Testis (tissue), 3 donors: Measurements from ENCODE around the gene OFD1. TPM values are rescaled to one million over a fixed set of nuclear protein-coding genes. Genes with fewer than 3 reads are reported as not detected.

Source experiments
- DNase-seq: peaks from one replicate; pipeline ENCODE4 v3.0.0-alpha.2; 2019
- H3K27ac ChIP-seq, 2 donors: fragments of 200-600 bp; sonication (generic); one replicate each; pipeline ENCODE4 v1.5.1; 2019
- H3K27me3 ChIP-seq: fragments of 200-600 bp; sonication (generic); one replicate; pipeline ENCODE4 v1.5.1; 2019
- H3K36me3 ChIP-seq: fragments of 200-600 bp; sonication (generic); one replicate; pipeline ENCODE4 v1.5.1; 2017; ENCODE audit warnings: low read depth; ENCODE audit errors: missing control alignments
- H3K4me1 ChIP-seq: fragments of 200-600 bp; sonication (generic); one replicate; pipeline ENCODE4 v1.5.1; 2019
- H3K4me3 ChIP-seq, 2 donors: fragments of 200-600 bp; sonication (generic); one replicate each; pipeline ENCODE4 v1.5.1; 2017 to 2019
- H3K9me3 ChIP-seq: fragments of 200-600 bp; sonication (generic); one replicate; pipeline ENCODE4 v1.5.1; 2017
- POLR2A ChIP-seq: fragments of 450-650 bp; IDR thresholded peaks from one replicate; pipeline ENCODE4 v1.6.1; 2017; ENCODE audit warnings: antibody characterized with exemption, mild to moderate bottlenecking, moderate library complexity
- WGBS, 2 donors: methylation state at CpG; one replicate each; pipeline ENCODE4 v1.1.5; 2018; 5-methylcytosine and 5-hydroxymethylcytosine counted together
- intact Hi-C: fragments of 100-400 bp; cut with DNase I; formaldehyde crosslinking; loops from one replicate; pipeline ENCODE4 v1.15.1; 2023; ENCODE audit warnings: low total_unique reads
- polyA plus RNA-seq: library from polyadenylated mRNA; stranded (reverse); fragments of 350-450 nt; fragmentation: Illumina TruSeq; extraction: RNeasy Lipid Tissue Mini Kit (QIAGEN cat#74804); gene quantifications from one replicate; pipeline ENCODE4 v1.2.3, GENCODE V29; 2014; ENCODE audit warnings: low read depth, low replicate concordance; ENCODE audit not compliant: insufficient read depth
- total RNA-seq, 2 donors: library from RNA; depleted of rRNA; stranded (reverse); fragments of >200 nt; gene quantifications; one replicate each; pipeline ENCODE4 v1.2.3, GENCODE V29; 2016
- TF ChIP-seq, protein P1 (sequence below), 3 experiments: fragments of 450-650 bp in 2 of 3; fragments of 200-600 bp in 1 of 3; sonication (generic) in 1 of 3; IDR thresholded peaks; one replicate each; pipeline ENCODE4 v1.5.1; 2016 to 2019; ENCODE audit warnings: antibody characterized with exemption in 3 of 3, mild to moderate bottlenecking in 2 of 3, moderate library complexity in 1 of 3

OFD1 gene
- total and polyA plus RNA-seq, 3 donors from 2014 or later = 11.5 to 39.7 (median 36.3) TPM

GRCh38 chrX:13791559-13791958, 57.0 kb downstream of the OFD1 start:
- DNase-seq = peak; percentile 19
- TF ChIP-seq, protein P1, sequence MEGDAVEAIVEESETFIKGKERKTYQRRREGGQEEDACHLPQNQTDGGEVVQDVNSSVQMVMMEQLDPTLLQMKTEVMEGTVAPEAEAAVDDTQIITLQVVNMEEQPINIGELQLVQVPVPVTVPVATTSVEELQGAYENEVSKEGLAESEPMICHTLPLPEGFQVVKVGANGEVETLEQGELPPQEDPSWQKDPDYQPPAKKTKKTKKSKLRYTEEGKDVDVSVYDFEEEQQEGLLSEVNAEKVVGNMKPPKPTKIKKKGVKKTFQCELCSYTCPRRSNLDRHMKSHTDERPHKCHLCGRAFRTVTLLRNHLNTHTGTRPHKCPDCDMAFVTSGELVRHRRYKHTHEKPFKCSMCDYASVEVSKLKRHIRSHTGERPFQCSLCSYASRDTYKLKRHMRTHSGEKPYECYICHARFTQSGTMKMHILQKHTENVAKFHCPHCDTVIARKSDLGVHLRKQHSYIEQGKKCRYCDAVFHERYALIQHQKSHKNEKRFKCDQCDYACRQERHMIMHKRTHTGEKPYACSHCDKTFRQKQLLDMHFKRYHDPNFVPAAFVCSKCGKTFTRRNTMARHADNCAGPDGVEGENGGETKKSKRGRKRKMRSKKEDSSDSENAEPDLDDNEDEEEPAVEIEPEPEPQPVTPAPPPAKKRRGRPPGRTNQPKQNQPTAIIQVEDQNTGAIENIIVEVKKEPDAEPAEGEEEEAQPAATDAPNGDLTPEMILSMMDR (IDR thresholded peaks at IDR 0.05) = no peak
- no peak for TF ChIP-seq POLR2A
- Histone ChIP-seq H3K4me3 (no peak overlapping the region), H3K27ac (no peak overlapping the region), H3K36me3 (no peaks in the 10 kb centered on the region), H3K9me3 (no peaks in the 10 kb centered on the region), H3K27me3 (no peaks in the 10 kb centered on the region), H3K4me1 (no peaks in the 10 kb centered on the region)
- intact Hi-C loops = no loop called here
- 52 to 55% methylated on average over 2 of the region's 2 CpGs for WGBS, 2 donors

DNA sequence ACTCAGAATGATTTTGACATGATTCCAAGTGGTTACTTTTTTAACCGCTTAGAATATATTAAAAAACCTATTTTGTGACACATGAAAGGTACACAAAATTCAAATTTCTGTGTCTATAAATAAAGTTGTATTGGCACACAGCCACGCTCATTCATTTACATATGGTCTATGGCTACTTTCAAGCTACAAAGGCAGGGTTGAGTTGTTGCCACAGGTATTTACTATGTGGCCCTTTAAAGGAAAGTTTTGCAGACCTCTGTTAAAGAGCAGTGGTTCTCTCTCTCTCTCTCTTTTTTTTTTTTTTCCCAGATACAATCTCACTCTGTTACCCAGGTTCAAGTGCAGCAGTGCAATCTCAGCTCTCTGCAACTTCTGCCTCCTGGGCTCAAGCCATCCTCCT, 59.3 kb downstream of the OFD1 start:
- Histone ChIP-seq H3K4me3 (no peak overlapping the region), H3K27ac (no peak overlapping the region), H3K36me3 (no peaks in the 10 kb centered on the region), H3K4me1 (no peaks in the 10 kb centered on the region), H3K9me3 (no peaks in the 10 kb centered on the region), H3K27me3 (no peaks in the 10 kb centered on the region)
- no peak for TF ChIP-seq POLR2A
- TF ChIP-seq, protein P1 (IDR thresholded peaks at IDR 0.05) = no peak
- 63 to 65% methylated on average over 2 of the region's 2 CpGs for WGBS, 2 donors
- DNase-seq = no peak
- intact Hi-C loops = no loop called here

- DNase-seq = no peak
Observed at GRCh38 chrX:13794417-13794816, 59.9 kb downstream of the OFD1 start.

DNA sequence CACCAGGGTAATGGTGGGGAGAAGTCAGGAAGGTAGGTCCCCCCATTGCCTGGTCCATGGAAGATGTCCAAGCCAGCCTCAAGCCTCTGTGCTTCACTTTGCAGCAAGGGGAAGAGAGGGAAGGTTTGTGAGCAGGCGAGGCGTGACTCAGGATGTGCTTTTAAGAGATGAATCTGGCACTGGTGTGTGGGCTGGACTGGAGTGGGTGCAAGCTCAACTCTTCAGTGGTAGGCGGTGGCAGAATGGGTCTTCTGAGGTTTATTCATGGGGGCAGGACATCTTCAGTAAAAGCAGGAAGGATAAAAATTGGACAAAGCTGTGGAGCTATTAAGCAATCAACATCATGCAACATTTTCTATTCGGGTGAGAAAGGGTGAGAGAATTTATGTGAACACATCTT, 63.0 kb downstream of the OFD1 start:
- intact Hi-C loops = no loop called here
- no peaks in the 10 kb centered on the region for H3K36me3 ChIP-seq
- no peak for TF ChIP-seq POLR2A
- TF ChIP-seq, protein P1 (IDR thresholded peaks at IDR 0.05) = no peak
- DNase-seq = no peak
- H3K27ac ChIP-seq = no peak overlapping the region
- 88 to 92% methylated on average over 4 of the region's 4 CpGs for WGBS, 2 donors
- no peaks in the 10 kb centered on the region for H3K9me3 ChIP-seq
- H3K4me3 ChIP-seq = no peak overlapping the region
- no peaks in the 10 kb centered on the region for H3K27me3 ChIP-seq
- no peaks in the 10 kb centered on the region for H3K4me1 ChIP-seq

More at GRCh38 chrX:13794417-13794816, 59.9 kb downstream of the OFD1 start:
- intact Hi-C loops = no loop called here
- no peak for TF ChIP-seq POLR2A
- TF ChIP-seq, protein P1 (IDR thresholded peaks at IDR 0.05) = no peak
- Histone ChIP-seq H3K9me3 (no peaks in the 10 kb centered on the region), H3K27me3 (no peaks in the 10 kb centered on the region), H3K36me3 (no peaks in the 10 kb centered on the region), H3K4me3 (no peak overlapping the region), H3K4me1 (no peaks in the 10 kb centered on the region), H3K27ac (no peak overlapping the region)
- 53 to 59% methylated on average over 10 of the region's 10 CpGs for WGBS, 2 donors

- no peaks in the 10 kb centered on the region for H3K36me3 ChIP-seq
- 95 to 96% methylated on average over 4 of the region's 4 CpGs for WGBS, 2 donors
Observed at GRCh38 chrX:13798184-13798583, 63.6 kb downstream of the OFD1 start.

More at GRCh38 chrX:13798184-13798583, 63.6 kb downstream of the OFD1 start:
- H3K4me1 ChIP-seq = no peaks in the 10 kb centered on the region
- no peak for TF ChIP-seq POLR2A
- TF ChIP-seq, protein P1 (IDR thresholded peaks at IDR 0.05) = no peak
- H3K4me3 ChIP-seq = no peak overlapping the region
- intact Hi-C loops = no loop called here
- no peak overlapping the region for H3K27ac ChIP-seq
- H3K9me3 ChIP-seq = no peaks in the 10 kb centered on the region
- DNase-seq = no peak
- H3K27me3 ChIP-seq = no peaks in the 10 kb centered on the region
